ENCODE measurements around the gene CDR2. TPM values are rescaled to one million over a fixed set of nuclear protein-coding genes. Genes with fewer than 3 reads are reported as not detected.
"Not testable (repeated sequence)": the region's sequence is repeated elsewhere in the genome, so short reads cannot be mapped to it uniquely, and the experiment has no call there.

CDR2 gene
- total RNA-seq, 4 donors from 2014 or later, result 12.1 to 55.7 (median 21.7) TPM

DNA sequence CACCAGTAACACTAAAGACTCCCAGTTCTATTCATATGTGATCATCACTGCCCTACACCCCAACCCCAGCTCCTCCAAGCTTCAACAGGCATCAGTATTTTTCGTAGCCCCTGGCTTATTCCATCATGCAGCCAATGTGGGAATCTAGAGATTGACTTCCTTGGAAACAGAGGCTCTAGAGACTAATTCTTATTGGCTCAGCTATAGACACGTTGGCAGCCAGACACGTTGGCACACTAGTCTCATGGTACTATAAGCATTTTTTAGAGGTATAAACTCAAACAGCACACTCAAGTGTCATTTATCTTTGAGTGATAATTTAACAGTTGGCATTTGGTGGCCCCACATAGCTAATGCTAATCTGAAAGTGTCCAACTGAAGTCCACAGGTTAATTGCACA lies 44.4 kb upstream of the CDR2 start:
- no peak overlapping the region for H3K27ac ChIP-seq
- no peaks in the 10 kb centered on the region for H3K4me1 ChIP-seq
- intact Hi-C loops (cut with DNase I; ENCODE audit: low total_unique reads), result loop anchor here (10.0 kb wide), 1 partner anchor 154 kb away; no protein-coding TSS in a partner anchor
- no peak overlapping the region for H3K4me3 ChIP-seq
- no peaks in the 10 kb centered on the region for H3K27me3 ChIP-seq
- no peaks in the 10 kb centered on the region for H3K36me3 ChIP-seq
- no peak for DNase-seq
- no peaks in the 10 kb centered on the region for H3K9me3 ChIP-seq
- TF ChIP-seq POLR2A (IDR thresholded peaks at IDR 0.05), result no peak
- TF ChIP-seq CTCF (IDR thresholded peaks at IDR 0.05), result no peak

DNA sequence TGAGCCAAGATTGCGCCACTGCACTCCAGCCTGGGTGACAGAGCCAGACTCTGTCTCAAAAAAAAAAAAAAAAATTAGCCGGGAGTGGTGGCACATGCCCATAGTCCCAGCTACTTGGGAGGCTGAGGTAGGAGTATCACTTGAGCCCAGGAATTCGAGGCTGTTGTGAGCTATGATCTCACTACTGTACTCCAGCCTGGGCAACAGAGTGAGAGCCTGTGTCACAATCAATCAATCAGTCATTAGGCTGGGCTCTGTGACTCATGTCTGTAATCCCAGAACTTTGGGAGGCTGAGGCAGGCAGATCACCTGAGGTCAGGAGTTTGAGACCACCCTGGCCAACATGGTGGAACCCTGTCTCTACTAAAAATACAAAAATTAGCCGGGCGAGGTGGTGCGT lies 43.4 kb upstream of the CDR2 start:
- H3K4me1 ChIP-seq, DNase-seq, H3K36me3 ChIP-seq, H3K27ac ChIP-seq, H3K27me3 ChIP-seq, H3K9me3 ChIP-seq, H3K4me3 ChIP-seq: not testable (repeated sequence)
- intact Hi-C loops (cut with DNase I; ENCODE audit: low total_unique reads), result loop anchor here (10.0 kb wide), 1 partner anchor 153 kb away; no protein-coding TSS in a partner anchor

DNA sequence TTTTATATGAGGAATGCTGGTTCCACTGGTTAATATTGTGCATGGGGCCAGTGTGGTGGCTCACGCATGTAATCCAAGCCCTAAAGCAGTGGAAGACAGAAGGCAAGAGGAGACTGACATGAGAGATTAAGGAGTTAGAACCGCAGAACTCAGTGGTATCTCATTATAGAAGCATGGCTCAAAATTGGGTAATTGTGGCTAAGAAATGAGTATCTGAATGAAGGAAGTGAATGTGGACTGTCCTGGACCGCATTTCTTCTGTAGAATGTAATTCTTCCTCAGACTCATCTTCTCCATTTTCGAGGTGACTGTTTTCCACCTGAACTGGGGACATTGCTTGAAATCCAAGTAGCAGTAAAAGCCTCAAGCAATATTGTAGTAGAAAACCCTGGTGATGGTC lies 42.6 kb upstream of the CDR2 start:
- TF ChIP-seq CTCF (IDR thresholded peaks at IDR 0.05) (no peak), POLR2A (IDR thresholded peaks at IDR 0.05) (no peak)
- H3K27ac ChIP-seq, result no peak overlapping the region
- H3K9me3 ChIP-seq, result no peaks in the 10 kb centered on the region
- DNase-seq, result no peak
- no peak overlapping the region for H3K4me3 ChIP-seq
- H3K4me1 ChIP-seq, result no peaks in the 10 kb centered on the region
- intact Hi-C loops (cut with DNase I; ENCODE audit: low total_unique reads), result loop anchor here (10.0 kb wide), 1 partner anchor 152 kb away; no protein-coding TSS in a partner anchor
- H3K36me3 ChIP-seq, result no peaks in the 10 kb centered on the region
- no peaks in the 10 kb centered on the region for H3K27me3 ChIP-seq

GRCh38 chr16:22413819-22414218 lies 39.4 kb upstream of the CDR2 start:
- Histone ChIP-seq H3K27ac (no peak overlapping the region), H3K9me3 (no peaks in the 10 kb centered on the region), H3K27me3 (no peaks in the 10 kb centered on the region), H3K4me1 (no peaks in the 10 kb centered on the region), H3K36me3 (no peaks in the 10 kb centered on the region), H3K4me3 (no peak overlapping the region)
- no peak for DNase-seq
- TF ChIP-seq POLR2A (IDR thresholded peaks at IDR 0.05), result no peak
- no peak for TF ChIP-seq CTCF (IDR thresholded peaks at IDR 0.05)
- intact Hi-C loops (cut with DNase I; ENCODE audit: low total_unique reads), result loop anchor here (10.0 kb wide), 1 partner anchor 149 kb away; no protein-coding TSS in a partner anchor

DNA sequence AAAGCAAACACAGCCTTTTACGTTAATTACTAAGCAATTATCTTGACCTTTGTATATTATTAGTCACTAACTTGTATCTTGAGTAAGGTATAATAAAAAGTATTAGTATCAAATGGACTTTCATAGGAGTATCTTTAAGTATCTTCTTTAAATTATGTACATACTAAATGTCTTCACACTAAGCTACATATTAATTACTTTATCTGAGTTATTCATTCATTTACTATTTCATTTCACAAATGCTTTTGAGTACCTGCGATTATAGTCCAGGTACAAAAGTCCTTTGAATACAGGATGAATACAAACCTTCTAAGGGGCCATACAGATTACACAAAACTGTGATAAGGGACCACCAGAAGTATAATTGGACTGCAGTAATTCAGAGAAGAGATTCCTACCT lies 33.1 kb upstream of the CDR2 start:
- intact Hi-C loops (cut with DNase I; ENCODE audit: low total_unique reads), result no loop called here
- H3K4me3 ChIP-seq, result no peak overlapping the region
- H3K27ac ChIP-seq, result no peak overlapping the region
- no peaks in the 10 kb centered on the region for H3K9me3 ChIP-seq
- H3K27me3 ChIP-seq, result no peaks in the 10 kb centered on the region
- H3K4me1 ChIP-seq, result no peaks in the 10 kb centered on the region
- H3K36me3 ChIP-seq, result no peaks in the 10 kb centered on the region
- no peak for DNase-seq
- TF ChIP-seq CTCF (IDR thresholded peaks at IDR 0.05), result no peak
- TF ChIP-seq POLR2A (IDR thresholded peaks at IDR 0.05), result no peak

DNA sequence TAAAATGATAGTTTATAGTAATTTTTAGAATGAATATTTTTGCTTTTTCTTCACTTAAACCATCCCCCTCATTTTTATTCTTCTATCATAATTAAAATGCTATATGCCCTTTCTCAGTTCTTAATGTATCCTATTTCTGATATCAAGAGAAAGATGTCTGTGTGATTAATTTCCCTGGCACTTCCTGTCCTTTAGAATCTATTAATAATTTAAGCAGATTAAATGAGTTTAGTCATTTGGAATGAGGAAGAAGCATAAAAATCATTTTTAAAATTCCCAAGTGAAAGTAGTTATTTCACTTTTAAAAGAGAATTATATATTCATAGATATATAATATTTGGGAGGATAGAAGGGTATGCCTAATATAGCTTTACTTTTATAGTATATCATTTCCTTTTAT lies 27.8 kb upstream of the CDR2 start:
- H3K27me3 ChIP-seq, result no peaks in the 10 kb centered on the region
- no peak for DNase-seq
- H3K4me1 ChIP-seq, result no peaks in the 10 kb centered on the region
- TF ChIP-seq CTCF (IDR thresholded peaks at IDR 0.05) (no peak), POLR2A (IDR thresholded peaks at IDR 0.05) (no peak)
- no peak overlapping the region for H3K4me3 ChIP-seq
- intact Hi-C loops (cut with DNase I; ENCODE audit: low total_unique reads), result no loop called here
- H3K9me3 ChIP-seq, result no peaks in the 10 kb centered on the region
- no peak overlapping the region for H3K27ac ChIP-seq
- no peaks in the 10 kb centered on the region for H3K36me3 ChIP-seq

Data from uterus (tissue), 4 donors.